NT2/D1 (cell line): ENCODE data around the gene ELF1.

Experiments
- YY1 ChIP-seq: IDR thresholded peaks from 2 replicates; pipeline ENCODE4 v1.6.1; 2011; ENCODE audit not compliant: insufficient read length, insufficient read depth
- ZNF274 ChIP-seq: IDR thresholded peaks from 2 replicates; pipeline ENCODE4 v1.6.1; 2011; ENCODE audit warnings: mild to moderate bottlenecking, low read depth, low read length

DNA sequence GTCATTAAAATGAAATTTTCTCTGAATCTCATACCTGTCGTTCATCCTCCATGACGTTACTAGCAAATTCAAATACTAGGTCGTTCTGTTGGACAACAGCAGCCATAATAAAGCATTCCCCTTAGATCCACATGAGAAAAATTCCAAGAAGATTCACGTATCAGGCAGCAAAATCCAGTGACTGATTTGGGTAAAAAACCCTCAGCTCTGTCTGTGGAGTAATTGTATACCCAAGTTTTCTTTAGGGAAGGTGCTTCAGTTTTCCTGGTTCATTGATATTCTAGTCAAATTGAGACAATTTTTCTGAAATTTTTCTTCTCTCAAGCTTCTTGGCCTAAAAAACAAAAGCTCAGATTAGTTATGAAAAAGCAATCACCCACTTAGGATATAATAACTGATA is 37.2 kb downstream of the ELF1 start:
- TF ChIP-seq YY1 (no peak), ZNF274 (no peak)
